HG02943 (cell line): ENCODE data around the gene DPYSL5.
"Not testable (repeated sequence)": the region's sequence is repeated elsewhere in the genome, so short reads cannot be mapped to it uniquely, and the experiment has no call there.

ENCODE experiments used
- ATAC-seq: cut with Tn5 transposase; IDR thresholded peaks from one replicate; pipeline ENCODE4 v1.9.1; 2021; ENCODE audit warnings: mild to moderate bottlenecking, low read depth, moderate library complexity; ENCODE audit not compliant: unreplicated experiment

Gene DPYSL5

DNA sequence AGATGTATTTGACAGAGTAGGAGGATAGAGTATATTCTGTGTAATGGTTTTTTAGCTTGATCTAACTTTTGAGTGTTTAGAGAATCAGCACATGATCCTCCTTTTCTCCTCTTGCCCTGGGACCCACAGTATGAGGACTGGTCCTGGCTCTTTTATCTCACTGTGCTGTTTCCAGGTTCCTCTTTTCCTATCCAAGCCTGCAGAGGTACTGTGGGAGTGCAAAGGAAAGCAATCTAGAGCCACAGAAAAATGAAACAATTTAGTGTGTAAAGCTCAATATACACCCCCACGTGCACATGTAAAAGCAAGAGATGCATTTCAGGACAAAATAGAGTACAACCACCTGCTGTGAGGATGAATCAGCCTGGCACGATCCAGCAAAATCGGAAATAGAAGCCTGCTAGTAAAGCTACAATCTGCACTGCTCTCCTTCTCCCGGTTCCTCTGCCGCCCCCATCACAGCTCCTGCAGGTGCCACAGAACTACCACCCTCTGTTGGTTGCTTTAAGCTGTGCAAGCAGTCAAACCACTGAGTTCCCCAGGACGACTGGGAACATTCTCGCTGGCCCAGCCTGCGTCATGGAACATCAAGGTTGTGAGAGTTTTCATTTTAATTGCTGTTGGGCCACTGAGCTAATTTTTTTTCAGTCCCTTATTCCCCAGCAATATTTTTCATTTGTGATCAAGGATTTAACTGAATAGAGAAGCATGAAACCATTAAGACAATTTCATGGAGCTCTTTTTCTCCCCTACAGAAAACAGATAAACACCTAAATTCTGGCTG lies 74.7 kb downstream of the DPYSL5 start:
- ATAC-seq: no peak

DNA sequence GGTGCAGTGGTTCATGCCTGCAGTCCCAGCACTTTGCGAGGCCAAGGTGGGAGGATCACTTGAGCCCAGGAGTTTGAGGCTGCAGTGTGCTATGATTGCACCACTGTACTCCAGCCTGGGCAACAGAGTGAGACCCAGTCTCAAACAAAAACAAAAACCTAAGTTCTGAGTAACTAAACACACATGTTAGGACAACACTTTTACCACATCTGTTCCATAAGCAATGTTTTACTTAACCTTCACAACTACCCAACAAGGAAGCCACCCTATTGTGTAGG lies 75.2 kb downstream of the DPYSL5 start:
- not testable (repeated sequence) for ATAC-seq

DNA sequence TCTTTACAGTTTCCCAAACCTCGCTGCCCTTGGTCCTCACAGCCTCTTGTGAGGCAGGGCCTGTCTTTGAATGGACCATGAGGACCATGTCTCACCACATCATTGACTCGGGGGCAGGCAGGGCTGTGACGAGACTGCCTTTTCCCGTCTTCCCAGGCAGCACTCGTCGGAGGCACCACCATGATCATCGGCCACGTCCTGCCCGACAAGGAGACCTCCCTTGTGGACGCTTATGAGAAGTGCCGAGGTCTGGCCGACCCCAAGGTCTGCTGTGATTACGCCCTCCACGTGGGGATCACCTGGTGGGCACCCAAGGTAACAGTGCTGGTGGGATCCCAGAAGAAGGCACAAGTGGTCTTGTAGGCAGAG lies 76.8 kb downstream of the DPYSL5 start:
- no peak for ATAC-seq

DNA sequence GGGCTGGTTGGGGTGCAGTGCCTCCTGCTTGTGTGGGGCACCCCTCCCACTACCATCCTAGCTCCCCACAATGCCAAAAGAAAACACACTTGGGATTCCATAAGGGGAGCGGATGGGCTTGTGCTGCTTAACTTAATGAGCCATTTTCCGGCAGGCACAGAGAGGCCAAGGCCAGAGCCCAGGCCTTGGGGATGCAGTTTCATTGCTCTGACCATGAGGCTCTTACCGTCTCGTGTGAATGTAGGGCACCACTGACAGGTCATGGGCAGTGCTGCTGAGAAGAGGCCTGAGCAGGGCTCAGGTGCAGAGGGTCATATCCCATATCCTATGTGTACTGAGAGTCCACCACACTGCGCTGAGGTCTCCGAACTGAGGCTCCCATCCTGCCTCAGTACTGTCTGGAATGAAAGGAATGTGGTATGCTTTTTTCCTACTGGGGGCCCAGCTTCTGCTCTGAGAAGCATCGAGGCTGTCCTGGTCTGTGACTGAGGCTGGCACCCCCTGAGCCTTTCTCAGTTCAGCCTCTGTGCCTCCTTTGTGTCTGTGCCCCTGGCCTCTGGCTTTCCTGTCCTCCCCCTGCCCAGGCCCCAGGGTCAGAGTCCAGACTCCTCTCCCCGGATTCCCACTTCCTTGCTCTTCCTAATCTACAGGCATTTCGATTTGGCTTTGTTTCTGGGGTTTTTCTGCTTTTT lies 77.3 kb downstream of the DPYSL5 start:
- no peak for ATAC-seq

DNA sequence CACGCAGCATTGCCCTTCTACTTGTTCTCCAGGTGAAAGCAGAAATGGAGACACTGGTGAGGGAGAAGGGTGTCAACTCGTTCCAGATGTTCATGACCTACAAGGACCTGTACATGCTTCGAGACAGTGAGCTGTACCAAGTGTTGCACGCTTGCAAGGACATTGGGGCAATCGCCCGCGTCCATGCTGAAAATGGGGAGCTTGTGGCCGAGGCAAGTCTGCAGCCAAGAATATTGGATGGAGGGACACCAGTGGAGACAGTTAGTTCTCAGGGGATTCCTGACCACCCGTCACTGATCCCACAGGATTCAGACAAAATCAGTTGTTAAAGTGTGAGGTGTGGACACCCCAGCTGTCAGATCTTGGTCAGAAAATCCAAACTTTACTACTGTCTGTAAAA lies 79.3 kb downstream of the DPYSL5 start:
- no peak for ATAC-seq

DNA sequence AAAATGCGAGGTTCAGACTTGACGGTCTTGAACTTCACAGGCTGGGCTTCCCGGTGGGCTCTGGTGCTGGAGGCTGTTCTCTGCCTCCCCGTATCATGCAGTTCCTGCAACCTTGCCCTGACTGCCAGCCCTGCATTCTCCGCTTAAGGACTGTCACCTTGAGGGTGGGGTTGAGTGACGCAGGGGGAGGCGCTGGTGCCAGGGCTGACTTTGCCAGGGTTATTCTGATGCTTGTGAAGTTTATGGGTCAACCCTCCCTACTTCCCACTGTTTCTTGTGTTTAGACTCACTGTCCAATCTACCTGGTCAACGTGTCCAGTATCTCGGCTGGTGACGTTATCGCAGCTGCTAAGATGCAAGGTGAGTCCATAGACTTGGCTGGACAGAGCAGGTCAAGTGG lies 85.0 kb downstream of the DPYSL5 start:
- no peak for ATAC-seq

DNA sequence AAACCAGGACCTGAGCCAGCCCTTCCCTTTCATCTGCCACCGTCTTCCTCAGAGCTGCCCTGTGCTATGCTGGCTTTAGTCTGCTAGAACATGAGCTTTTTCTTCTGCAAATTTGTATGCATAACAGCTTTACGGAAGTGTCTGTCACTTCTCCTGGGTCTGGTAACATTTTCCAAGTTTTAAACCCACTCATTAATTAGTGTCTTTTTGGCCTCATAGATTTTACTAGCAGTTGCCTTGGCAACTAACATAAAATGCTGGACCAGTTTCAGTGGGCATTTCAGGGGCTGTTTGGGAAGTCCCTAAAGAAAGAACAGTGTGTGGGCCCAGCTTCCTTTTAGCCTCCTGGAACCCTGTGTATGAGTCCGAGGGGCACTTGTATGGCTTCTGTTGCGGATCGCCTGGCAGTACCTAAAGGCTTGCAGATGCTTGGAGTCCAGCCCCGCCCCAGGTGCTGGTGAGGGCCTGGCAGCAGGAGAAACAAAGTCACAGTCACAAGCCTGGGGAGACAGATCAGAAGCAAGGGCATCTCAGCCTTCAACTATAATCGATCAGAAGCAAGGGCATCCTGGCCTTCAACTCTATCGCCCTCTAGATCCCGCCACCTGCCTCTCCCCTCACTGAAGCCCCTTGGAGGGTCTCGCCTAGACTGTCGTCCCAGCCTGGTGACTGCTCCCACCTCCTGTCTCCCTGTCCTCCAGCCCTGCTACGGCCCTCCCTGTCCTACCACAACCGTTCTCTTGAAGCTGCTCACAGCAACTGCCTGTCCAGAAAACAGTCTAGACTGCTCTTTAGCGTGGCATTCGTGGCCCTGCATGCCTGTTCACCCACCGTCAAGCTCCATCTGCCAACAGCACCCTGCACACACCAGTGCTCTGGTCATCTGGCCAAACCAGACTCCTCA lies 85.8 kb downstream of the DPYSL5 start:
- no peak for ATAC-seq

DNA sequence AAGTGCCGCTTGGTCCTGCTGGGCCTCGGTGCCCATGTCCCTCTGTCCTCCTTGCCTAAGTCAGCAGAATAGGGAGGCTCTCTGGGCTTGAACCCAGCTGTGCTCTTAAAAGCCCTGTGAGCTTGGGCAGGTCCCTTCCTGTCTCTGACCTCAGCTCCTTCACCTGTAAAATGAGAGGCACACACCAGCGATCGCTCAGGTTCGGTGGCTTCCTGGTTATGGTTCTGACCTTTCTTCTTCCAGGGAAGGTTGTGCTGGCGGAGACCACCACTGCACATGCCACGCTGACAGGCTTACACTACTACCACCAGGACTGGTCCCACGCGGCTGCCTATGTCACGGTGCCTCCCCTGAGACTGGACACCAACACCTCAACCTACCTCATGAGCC lies 86.4 kb downstream of the DPYSL5 start:
- no peak for ATAC-seq

DNA sequence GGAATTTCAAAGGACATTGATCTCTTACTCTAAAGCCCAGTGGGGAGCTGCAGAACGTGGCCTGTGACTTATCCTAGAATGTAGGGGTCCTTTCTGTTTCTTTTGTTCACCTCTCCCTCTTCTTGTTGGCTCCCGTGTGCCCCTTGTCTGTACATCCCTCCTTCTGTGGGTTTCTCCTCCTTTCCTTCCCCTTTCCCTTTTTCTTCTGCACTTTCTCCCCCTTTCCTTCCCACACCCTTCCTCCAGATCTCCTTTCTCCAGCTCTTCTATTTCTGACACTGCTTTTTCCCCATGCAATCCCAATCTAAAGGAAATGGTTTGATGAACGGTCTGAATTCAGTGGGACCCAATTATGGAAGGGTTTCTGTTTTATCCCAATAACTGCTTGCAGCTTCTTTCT lies 87.1 kb downstream of the DPYSL5 start:
- ATAC-seq: no peak

DNA sequence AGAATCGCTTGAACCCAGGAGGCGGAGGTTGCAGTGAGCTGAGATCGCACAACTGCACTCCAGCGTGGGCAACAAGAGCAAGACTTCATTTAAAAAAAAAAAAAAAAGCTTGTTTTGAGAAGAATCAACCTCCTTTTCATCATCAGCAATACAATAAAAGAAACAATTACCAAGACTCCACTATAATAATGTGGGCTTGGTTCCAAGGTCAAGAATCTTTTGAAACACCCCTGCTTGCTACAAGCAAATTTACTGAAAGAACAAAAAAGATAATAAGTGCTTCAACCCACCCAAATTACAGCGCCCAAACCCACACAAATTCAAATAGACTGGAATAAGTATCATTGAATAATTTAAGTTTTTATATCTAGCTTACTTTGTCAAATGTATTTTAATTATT lies 88.9 kb downstream of the DPYSL5 start:
- no peak for ATAC-seq

DNA sequence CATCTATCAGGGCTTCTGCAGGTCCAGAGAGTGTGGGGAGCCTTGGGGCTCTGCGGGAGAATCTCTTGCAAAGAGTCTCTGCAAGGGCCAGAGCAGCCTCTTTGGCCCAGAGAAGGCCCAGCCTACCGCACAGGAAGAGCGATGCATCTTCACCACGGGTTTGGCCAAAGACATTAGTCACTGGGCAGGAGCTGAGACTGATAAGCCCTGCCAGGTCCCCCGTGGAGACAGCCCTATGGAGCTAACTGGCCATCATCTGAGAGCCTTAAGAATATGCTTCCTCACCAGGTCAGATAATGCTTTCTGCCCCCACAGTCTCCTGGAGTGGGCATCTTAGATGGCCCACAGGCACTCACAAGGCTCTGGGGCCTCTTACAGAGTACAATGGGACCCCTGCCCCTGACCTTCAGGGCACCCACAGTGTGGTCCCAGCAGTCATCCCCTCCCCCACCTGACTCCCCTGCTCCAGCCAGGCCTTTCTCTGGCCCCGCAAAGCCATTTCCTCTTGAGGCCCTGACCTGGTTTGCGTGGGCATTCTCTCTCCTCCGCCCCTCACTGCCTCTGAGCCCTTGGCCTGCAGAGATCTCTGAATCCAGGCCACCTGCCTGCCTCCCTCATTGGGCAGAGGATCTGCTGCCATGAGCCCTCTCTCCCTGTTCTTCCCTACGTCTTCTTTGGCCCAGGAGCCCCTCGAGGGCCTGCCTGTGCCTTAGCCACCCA lies 90.6 kb downstream of the DPYSL5 start:
- no peak for ATAC-seq

DNA sequence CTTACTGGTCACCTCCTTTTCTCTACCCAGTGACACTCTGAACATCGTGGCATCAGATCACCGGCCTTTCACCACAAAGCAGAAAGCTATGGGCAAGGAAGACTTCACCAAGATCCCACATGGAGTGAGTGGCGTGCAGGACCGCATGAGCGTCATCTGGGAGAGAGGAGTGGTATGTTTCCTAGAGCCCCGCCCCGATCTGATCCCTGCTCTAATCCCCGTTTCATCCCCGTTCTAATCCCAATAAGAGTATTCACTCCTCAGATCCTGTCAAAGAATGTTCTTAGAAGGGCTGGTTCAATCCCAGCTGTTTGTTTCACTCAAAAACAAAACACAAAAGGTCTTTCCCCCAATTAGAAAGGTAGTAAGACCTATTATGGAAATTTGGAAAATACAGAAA lies 92.1 kb downstream of the DPYSL5 start:
- no peak for ATAC-seq

DNA sequence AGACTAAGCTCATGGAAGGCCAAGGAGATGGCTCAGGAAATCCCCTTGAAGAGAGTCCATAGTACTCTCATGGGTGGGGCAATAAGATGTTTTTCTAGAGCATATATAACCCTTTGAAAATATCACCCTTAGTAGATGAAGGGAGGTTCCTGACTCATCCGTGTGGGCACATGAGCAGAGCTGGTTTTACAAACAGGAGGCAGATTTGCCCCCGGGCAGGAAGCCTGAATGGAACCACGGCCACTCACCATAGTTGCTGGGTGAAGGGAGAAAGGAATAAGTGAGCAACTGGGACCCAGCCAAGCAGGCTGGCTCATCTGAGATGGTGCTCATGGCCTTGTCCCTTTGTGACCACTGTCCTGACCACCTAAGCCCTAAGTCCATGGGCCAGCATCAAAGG lies 93.6 kb downstream of the DPYSL5 start:
- ATAC-seq: no peak

DNA sequence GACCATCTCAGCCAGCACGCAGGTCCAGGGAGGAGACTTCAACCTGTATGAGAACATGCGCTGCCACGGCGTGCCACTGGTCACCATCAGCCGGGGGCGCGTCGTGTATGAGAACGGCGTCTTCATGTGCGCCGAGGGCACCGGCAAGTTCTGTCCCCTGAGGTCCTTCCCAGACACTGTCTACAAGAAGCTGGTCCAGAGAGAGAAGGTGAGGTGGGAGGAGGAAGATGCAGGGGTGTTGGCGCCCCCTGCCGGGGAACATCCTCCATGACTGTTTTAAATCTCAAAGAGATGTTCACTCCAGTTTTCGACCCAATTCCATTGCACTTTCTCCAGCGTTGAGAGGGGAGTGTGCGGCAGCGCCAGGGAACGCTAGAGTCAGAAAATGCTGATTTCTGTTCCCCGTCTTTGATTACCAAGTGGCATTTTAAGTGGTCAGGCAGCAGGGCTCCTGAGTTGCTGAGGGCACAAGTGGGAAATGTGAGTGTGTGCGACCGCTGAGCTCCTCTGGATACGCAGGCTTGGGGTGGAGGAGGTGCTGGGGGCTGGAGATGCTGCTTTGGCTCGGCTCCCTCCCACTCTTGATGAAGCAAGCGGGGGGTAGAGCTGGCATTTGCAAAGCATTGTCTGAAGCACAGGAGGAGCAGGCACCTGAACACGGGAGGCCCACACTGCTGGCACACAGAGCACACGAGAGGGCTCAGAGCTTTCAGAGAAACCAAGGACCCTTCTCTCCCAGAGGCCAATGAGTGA lies 94.8 kb downstream of the DPYSL5 start:
- no peak for ATAC-seq

DNA sequence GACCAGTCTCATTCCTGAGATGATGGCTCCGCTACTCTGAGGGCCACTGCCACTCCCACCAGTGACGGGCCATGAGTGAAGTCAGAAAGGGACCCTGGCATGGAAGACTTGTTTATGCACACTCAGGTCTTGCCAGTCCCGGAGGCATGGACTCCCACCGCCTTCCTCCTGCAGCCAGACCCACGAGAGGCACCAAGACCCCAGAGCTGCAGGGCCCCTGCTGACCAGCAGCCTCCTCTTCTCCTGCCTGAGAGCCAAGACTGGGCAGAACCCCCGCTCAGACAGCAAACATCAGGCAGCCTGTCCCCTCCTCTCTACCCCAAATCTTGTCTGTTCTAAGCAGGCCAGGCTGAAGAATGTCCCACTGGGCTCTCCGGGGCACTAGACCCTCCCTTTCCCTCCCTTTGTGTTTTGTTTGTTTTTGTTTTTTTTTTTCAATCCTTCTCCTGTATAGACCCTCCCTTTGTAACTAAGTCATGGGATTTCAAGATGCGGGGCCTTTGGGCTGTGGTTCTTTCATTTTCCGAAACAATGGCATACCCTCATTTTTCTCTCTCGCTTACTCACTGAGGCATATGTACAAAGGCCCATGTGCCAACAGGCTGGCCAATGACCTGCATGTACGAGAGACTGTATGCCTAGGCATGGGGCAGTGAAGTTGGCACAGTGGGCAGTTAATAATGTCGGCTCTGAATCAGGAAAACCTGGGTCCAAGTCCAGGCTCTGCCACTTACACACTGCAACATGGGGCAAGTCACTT lies 98.2 kb downstream of the DPYSL5 start:
- ATAC-seq: no peak

DNA sequence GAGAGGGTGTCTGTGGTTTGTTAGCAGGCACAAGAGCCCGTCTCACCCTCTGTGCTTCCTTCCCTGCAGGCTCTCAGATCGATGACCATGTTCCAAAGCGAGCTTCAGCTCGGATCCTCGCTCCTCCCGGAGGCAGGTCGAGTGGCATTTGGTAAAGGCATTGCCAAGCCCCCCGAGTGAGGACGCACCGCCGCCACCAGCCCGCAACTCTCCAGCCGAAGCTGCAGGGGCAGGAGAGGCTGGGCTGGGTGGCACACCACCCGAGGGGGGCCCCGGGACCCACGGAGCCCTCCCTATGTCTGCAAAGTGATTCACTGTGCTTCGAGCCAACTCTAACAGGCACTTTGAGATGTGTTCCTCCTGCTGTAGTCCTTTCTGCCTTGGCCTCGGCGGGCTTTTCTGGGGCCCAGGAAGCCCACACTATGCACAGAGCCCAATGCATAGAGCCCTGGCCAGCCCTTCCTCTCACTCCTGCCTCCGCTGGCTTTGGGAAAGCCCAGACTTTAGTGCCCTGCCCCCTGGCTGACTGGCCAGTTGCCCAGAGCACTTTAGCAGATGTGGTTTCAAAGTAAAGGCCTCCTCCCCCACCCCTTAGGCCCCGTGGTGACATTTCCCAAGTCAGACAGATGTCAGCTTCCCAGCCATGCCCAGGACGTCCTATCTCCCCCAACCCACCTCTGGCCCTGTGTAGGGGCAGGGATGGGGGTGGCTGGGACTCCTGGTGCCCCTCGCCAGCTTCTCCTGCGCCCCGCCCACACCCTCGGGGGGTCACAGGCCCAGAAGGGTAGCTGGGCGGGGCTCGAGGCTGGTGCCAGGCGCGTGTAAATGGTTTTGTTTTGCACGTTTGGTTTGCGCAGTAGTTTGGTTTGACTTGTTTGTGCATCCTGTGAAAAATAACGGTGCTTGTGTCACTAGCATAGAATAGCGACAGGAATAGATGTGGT lies 99.2 kb downstream of the DPYSL5 start:
- no peak for ATAC-seq

DNA sequence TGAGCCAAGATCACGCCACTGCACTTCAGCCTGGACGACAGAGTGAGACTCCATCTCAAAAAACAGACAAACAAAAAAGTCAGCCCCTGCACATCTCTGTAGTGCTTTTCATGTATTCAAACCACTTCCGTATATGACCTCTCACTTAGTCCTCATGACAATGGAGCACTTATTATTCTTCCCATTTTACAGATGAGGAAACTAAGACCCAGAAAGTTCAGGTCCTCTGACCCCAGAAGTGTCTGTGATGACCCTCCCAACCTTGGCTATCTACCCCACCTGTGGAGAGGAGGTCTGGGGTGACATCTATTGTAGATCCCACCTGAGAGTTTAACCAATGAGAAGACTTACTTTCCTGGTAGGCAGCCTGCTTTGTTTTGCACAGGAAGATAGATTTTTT lies 100.9 kb downstream of the DPYSL5 start:
- no peak for ATAC-seq

DNA sequence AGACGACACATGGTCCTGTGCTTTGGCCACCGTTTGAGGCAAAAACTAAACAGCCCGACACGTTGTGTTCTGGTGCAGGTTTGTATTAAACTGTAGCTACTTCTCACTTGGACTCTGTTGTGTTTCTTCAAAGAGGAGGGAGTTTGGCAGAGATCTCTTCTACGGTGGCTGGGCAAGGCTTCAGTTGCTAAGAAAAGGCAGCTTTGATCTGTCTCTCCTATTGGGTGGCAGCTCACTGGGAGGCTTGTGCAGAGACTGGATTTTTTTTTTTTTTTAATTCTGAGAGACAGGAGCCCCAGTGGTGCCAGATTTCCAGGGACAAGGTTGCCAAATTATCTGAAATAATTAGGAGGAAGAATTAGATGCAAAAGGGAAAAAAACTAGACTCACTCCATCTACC lies 102.3 kb downstream of the DPYSL5 start:
- ATAC-seq: no peak
